GM19193 (cell line): ENCODE measurements around the gene LRRC10.

Source experiments
- POLR2A ChIP-seq: IDR thresholded peaks from 4 replicates; pipeline ENCODE4 v1.6.1; 2011; ENCODE audit not compliant: insufficient read depth, insufficient read length; ENCODE audit errors: extremely low read depth

Gene LRRC10, protein sequence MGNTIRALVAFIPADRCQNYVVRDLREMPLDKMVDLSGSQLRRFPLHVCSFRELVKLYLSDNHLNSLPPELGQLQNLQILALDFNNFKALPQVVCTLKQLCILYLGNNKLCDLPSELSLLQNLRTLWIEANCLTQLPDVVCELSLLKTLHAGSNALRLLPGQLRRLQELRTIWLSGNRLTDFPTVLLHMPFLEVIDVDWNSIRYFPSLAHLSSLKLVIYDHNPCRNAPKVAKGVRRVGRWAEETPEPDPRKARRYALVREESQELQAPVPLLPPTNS

DNA sequence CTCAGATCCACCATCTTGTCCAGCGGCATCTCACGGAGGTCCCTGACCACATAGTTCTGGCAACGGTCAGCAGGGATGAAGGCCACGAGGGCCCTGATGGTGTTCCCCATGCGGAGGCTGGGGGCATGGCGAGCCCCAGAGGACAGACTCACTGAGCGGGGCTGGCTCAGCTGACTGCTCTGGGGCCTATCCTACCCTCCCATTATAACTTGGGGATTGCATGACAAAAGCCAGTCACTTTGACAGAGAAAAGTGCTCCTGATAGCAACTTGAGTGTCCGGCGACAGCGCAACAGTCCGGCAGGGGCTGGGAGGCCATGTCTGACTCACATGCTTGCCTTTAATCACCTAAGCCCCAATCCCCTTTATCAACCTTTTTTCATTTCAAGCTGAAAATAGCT, at the start of gene LRRC10:
TSS of gene LRRC10 (minus strand) at position 179 of the 400 bp plus-strand sequence. CDS start at position 110, 69 bp downstream.
- no peak for TF ChIP-seq POLR2A

DNA sequence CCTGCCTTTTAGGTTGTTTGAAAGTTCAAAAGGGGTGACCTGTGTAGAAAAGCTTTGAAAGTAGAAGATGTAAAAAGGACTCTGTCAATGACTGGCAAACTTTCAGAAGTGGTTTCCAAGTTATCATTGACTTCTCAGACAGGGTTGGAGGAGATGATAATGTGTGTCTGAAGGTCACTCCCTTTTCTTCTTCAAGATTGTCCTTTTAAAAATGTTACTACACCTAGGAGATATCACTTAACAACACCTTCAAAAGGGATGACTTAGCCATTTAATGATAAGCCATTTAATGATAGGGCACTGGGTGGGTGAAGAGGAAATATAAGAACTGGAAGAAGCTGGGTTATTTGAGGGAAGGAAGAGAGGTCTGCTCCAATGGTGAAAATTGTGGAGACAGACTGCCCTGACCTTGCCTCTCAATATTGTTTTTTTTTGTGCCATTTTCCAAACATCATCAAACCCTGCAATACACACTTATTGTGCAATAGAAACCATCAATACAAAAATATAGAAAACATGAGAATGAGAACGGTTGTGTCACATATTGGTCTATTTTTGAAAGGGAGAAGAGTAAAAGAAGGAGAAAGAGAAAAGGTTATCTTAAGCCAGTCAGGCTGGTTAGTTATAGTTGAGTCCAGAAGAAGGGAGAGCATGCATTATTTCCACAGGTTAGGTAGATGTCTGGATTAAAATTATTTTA, 49.6 kb upstream of the LRRC10 start:
- no peak for TF ChIP-seq POLR2A

DNA sequence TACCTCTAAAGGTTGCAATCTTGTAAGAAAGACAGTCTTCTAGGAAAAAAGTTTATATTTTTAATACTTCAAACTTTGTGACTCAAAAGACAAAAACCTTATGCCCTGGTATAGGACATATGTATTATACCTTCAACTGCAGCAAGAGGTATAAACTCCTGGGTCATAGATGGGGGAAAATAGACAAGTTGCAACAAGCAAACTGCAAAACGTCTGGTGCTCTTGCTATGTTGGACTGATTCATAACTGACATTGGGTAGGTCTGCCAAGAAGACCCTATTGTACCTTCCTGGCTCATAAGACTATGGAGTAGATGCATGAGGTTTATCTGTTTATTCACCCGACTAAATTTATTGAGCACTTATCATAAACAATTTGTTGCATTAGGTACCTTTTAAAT, 47.5 kb upstream of the LRRC10 start:
- no peak for TF ChIP-seq POLR2A

DNA sequence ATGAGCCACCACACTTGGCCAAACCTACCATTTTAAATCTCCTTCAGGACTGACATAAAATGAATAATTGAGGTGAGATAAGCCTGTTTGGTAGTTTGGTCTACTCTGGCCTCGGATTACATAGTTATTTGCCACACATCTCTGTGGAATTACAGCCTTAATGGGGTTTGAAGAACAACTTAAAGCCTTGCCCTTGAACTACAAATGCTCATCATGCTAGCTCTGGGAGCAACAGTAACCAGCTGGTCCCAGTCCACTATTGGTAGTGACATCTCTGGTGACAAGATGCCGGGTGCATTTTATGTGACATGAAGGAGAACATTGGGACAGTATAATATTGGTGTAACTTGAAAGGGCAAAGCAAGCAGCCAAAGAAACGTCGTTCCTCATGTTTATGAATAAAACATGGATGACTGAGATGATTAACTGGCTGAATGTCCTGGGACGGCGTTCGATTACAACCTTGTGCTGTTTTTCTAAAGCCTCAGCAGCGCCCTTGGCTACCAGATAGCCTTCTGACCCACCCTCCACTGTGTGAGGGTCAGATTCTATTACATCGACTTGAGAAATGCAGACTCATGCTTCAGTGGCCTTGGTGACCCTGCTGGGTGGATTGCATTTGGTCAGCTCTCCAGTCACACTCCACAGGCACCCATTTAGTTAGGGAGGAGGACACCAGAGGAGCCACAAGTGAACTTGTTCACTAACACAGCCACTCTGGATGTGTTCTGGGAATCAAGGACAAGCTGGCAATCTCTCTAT, 46.9 kb upstream of the LRRC10 start:
- TF ChIP-seq POLR2A: no peak

DNA sequence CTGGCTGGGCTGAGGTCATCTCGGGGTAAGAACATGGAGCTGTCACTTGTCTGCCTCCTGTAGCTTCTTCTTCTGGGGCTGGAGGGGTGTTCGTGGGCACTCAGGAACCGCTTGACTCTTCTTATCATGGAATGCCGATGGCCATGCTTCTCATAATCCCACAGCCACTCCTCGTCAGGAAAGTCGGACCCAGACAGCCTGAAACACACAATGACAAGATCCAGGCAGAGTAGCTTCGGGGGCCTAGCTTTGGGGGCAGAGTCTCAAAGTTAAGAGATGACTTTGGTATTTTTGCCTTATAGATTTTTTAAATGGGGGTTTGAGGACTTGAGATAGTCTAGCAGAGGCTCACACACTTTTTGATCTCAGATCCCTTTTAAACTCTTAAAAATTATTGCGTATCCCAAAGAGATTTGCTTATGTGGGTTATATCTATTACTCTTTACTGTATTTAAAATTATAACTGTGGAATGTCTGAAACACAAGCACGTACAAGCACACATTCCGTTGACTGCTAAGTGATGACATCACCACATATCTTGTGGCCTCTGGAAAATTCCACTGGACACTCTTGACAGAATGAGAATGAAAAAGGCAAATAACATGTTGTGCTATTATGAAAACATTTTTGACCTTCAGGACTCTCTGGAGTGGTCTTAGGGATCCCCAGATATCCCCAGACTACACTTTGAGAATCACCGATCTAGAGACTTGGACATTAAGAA, 45.1 kb upstream of the LRRC10 start:
- no peak for TF ChIP-seq POLR2A

DNA sequence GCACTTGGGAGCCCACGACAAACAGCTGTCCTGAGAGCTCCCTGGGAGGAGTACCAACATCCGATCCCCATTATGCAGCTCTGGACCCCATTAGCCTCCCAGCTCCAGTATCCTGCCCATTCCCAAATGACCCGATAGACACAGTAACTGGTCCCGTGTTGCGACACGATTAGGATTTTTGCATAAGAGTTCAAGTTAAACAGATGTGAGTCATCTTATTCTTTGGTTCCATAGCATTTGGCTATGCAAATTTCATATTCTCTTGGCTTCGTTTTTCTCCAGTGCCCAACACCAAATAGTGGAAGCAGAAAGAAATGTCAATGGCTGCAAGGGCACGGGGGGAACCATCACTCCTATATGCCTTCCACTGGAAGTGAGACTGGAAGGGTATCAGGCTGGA, 43.0 kb upstream of the LRRC10 start:
- TF ChIP-seq POLR2A: no peak

DNA sequence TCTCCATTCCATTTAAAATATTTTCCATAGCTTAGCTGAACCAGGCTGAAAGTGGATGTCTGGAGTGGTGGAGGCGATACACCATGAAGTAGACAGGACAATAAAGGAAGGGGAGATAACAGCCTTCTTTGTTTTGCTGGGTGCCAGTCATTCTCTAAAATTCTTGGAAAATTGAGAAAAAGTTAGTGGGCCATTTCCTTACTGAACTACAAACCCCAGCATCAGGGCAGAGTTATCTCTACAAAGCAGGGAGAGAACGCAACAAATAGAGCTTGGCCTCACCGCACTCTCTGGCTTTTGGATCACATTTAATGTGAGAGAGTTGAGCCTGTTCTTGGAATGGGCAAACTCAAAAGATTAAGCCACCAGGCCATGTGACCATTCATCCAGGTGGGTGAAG, 41.2 kb upstream of the LRRC10 start:
- no peak for TF ChIP-seq POLR2A

DNA sequence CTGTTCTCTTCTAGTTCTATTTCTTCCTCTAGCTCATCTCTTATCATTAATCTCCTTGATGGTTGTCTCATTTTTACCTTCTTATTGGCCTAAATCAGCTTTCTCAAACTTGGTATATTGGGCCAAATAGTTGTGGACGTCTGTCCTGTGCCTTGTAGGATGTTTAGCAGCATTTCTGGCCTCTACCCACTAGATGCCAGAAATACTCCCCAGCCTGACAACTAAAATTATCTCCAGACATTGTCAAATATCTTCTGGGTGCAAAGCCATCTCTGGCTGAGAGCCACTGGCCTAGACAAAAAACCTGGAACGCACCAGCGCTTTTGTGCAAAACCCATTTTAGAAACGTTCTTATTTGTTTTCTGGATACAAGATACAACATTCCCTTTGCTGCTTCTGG, 38.8 kb upstream of the LRRC10 start:
- TF ChIP-seq POLR2A: no peak

DNA sequence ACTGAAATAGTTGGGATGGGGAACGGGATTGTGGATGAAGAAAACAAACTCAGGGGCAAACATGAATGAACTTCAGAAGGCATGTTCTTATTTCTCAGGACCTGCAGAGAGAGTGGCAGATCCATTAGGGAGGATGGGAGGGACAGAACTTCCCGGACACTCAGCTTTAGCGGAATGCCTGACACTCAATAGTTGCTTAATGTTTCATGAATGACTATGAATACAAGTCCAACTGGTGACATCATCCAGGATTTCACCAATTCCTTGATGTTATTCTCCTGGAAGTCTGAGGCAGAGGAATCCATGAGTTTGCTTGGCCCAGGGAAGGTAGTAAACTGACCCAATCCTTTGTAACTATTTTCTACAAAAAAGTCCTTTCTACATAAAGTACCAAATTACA, 37.8 kb upstream of the LRRC10 start:
- no peak for TF ChIP-seq POLR2A

DNA sequence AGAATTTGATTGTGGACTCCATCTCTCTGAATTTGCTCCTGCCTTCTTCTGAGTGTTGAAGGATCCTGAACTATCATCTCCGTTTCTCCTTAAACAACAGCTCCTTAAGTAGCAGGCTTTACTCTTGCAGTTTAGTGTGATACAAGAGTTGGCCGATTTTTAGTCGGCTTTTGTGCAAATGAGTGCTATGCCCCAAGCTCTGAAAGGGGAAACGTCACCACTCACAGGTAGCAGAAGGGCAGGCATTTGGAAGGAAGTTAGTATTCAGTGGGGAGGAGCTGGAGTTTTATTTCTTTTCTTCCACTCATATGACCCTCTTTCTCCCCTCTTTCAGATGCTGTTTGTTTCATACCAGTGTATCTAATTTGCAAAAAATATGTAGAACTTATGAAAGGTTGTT, 36.5 kb upstream of the LRRC10 start:
- TF ChIP-seq POLR2A: no peak

DNA sequence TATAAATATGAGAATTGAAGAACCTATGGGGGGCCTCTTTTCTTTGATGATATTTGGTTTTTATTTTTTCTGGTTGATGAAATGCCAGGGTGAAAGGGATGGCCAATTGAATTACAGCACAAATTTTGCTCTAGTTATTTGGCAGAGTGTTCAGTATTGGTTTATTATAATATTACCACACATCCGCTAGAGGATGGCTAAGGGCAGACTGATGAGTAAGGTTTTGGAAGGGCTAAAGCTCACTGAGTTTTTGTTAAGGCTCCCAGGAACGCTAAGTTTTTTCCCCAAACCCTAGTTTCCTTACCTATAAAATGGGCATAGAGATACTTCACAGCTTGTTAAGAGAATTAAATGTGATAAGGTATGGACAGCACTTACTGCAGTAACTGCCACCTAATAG, 34.3 kb upstream of the LRRC10 start:
- TF ChIP-seq POLR2A: no peak

DNA sequence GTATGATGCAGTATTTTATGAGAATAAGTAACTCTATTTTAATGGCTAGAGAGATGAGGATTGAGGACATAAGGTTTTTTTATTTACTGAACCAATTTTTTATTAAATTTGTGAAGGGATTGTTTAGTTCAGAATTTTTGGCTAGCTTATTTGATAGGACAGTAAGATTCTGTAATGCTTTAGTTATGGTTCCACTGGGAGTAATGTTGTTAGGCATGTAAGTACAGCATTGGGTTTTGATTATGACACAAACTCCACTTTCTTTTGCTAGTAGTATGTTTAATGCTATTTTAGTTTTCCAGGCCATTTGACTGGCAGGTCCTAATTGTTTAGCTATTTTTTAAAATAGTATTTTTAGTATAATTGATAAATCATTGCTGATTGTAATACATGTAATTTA, 33.8 kb upstream of the LRRC10 start:
- TF ChIP-seq POLR2A: no peak

DNA sequence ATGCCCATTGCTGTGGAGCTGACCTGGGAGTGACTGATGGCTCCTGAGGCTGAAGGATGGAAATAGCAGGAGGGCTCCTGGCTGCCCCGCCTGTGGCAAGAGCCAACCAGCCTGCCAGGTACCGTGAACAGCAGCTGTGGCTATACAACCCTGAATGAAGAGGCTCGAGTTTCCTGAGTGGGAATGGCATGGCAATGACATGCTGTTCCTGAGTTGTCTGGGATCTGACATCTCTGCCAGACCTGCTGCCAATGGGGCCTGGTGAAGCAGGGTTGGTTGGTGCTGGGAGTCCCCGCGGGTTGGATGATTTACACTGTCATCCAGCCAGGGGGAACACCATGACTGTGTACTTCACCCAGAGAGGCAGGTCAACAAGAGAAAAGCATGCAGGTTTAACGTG, 31.8 kb upstream of the LRRC10 start:
- TF ChIP-seq POLR2A: no peak

DNA sequence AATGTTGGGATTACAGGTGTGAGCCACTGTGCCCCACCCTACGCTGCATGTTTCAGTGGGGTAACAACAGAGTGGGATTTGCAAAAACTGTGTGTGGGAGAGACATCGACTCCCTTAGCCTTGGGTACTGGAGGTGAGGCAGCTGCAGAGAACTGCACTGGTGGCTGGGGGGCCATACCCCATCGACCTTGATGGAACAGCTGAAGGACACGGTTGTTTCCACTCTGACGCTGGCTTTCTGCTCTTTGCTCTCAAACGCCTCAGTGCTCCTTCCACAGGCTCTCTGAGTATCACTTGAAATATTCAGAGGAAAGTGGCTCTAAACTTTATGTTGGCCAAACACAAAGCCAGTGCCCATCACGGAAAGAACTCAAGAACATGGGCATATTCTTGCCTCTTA, 30.8 kb upstream of the LRRC10 start:
- no peak for TF ChIP-seq POLR2A

DNA sequence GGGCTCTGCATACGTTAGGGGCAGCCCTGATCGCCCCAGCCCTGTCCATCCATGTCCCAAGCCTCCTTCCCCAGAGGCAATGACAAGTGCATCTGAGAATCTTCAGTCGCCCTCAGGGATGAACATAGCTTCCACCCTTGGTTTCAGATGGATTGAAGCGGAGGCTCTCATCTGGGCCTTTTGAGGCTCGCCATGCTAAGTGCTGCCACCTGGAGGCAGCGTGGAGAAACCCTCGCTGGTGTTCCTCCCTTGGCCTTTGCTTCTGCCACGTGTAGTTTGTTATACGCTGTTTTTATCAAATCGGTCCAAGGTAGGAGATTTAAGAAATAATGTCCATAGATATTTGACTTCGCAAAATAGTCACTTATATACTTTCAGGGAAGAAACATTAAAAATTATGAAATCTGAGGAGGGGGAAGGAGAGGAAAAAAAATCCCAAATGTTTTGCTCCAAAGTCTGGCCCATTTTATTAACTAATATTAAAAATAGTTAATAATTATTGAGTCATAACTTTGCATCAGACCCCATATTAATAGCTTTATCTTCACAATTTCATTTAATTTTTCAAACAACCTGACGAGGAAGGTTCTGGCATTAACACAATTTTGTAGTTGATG, 28.8 kb upstream of the LRRC10 start:
- TF ChIP-seq POLR2A: no peak
